Measurements from ENCODE around the gene ACAA1. TPM values are rescaled to one million over a fixed set of nuclear protein-coding genes. Genes with fewer than 3 reads are reported as not detected.

The ACAA1 gene
- polyA plus RNA-seq, 1 of the 3 experiments (the other 2 are of a cell fraction) = 86.4 TPM

DNA sequence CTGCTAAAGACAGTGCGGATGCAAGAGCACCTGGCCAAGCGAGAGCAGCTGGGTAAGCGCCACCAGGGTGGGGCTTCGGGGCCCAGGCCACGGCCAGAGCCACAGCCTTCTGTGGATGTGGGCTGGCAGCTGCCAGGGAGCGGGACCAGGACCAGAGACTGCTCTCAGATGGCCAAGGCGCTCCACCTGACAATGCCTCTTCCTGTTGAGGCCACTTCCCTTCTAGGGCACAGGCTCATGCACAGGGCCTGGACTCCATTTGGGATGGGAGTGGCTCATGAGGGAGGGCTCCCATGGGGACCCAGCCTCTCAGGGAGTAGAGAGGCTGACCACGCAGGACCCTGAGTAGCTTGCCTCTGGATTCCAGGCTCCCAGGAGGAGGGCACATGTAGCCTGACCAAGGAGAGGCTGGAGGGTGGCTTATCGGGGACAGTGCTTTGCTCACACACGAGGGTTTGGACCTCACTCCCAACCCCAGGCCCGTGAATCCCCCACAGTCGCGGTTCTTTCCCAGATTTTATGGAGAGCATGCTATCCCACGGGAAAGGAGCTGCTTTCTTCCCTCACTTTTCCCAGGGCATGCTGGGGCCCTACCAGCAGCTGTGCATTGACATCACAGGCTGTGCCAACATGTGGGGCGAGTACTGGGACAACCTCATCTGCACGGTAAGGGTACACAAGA lies 25.1 kb downstream of the ACAA1 start (continued):
- TF ChIP-seq, protein P1, sequence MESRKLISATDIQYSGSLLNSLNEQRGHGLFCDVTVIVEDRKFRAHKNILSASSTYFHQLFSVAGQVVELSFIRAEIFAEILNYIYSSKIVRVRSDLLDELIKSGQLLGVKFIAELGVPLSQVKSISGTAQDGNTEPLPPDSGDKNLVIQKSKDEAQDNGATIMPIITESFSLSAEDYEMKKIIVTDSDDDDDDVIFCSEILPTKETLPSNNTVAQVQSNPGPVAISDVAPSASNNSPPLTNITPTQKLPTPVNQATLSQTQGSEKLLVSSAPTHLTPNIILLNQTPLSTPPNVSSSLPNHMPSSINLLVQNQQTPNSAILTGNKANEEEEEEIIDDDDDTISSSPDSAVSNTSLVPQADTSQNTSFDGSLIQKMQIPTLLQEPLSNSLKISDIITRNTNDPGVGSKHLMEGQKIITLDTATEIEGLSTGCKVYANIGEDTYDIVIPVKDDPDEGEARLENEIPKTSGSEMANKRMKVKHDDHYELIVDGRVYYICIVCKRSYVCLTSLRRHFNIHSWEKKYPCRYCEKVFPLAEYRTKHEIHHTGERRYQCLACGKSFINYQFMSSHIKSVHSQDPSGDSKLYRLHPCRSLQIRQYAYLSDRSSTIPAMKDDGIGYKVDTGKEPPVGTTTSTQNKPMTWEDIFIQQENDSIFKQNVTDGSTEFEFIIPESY (IDR thresholded peaks at IDR 0.05; ENCODE audit: borderline replicate concordance, low read depth) = no peak
- no peak for TF ChIP-seq SIN3A (IDR thresholded peaks at IDR 0.05; ENCODE audit: borderline replicate concordance, low read depth, low read length)
- no peak for TF ChIP-seq RFX5 (IDR thresholded peaks at IDR 0.05; ENCODE audit: low read length)
- TF ChIP-seq ELF1 (IDR thresholded peaks at IDR 0.05) = no peak
- no peak for TF ChIP-seq CHD2 (IDR thresholded peaks at IDR 0.05; ENCODE audit: low read length, partially characterized antibody)

- Histone ChIP-seq H3K27ac (ENCODE audit: low read depth in 2 of 2, low read length in 1 of 2) (no peak overlapping the region), H3K9ac (no peak overlapping the region), H3K4me2 (no peak overlapping the region), H3K9me2 (no peaks in the 10 kb centered on the region), H3K36me3 (replicated peaks in 1 of 2; ENCODE audit: control insufficient read depth in 1 of 2, insufficient read depth in 2 of 2, low read length in 1 of 2) (no peaks in the 10 kb centered on the region), H2AFZ (ENCODE audit: low read depth) (no peak overlapping the region), H3K9me3 (no peaks in the 10 kb centered on the region), H3K4me3 (ENCODE audit: low read depth in 2 of 2, low read length in 1 of 2) (no peak overlapping the region), H3K79me2 (ENCODE audit: insufficient read depth) (no peaks in the 10 kb centered on the region), H3F3A (replicated peaks; ENCODE audit: insufficient read depth) (no peaks in the 10 kb centered on the region), H4K20me1 (ENCODE audit: insufficient read depth) (no peaks in the 10 kb centered on the region), H3K27me3 (ENCODE audit: insufficient read depth) (no peaks in the 10 kb centered on the region), H3K4me1 (ENCODE audit: control insufficient read depth in 1 of 2, insufficient read depth in 2 of 2, low read depth in 1 of 2, low read length in 1 of 2) (no peaks in the 10 kb centered on the region)
- no peak for DNase-seq
- no peak for TF ChIP-seq ELF1 (IDR thresholded peaks at IDR 0.05)
- TF ChIP-seq RAD21 (IDR thresholded peaks at IDR 0.05; ENCODE audit: low read length) = no peak
- TF ChIP-seq, protein P2, sequence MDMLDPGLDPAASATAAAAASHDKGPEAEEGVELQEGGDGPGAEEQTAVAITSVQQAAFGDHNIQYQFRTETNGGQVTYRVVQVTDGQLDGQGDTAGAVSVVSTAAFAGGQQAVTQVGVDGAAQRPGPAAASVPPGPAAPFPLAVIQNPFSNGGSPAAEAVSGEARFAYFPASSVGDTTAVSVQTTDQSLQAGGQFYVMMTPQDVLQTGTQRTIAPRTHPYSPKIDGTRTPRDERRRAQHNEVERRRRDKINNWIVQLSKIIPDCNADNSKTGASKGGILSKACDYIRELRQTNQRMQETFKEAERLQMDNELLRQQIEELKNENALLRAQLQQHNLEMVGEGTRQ (IDR thresholded peaks at IDR 0.05; ENCODE audit: borderline replicate concordance, low read depth, low read length) = no peak
- TF ChIP-seq, protein P1 (IDR thresholded peaks at IDR 0.05; ENCODE audit: borderline replicate concordance, low read depth) = no peak
- no peak for TF ChIP-seq FOXJ3 (CRISPR knock-in tag; IDR thresholded peaks at IDR 0.05)
- no peak for TF ChIP-seq REST (IDR thresholded peaks at IDR 0.05; ENCODE audit: low read depth, low read length)
- no peak for TF ChIP-seq RFX5 (IDR thresholded peaks at IDR 0.05; ENCODE audit: low read length)
- no peak for TF ChIP-seq YY1 (IDR thresholded peaks at IDR 0.05; ENCODE audit: low read depth)
- TF ChIP-seq POLR2AphosphoS5 (IDR thresholded peaks at IDR 0.05; ENCODE audit: low read depth, low read length) = no peak
- TF ChIP-seq EZH2phosphoT487 (IDR thresholded peaks at IDR 0.05; ENCODE audit: borderline replicate concordance, low read depth) = no peak
- TF ChIP-seq NFIC (IDR thresholded peaks at IDR 0.05; ENCODE audit: borderline replicate concordance) = no peak
- ChIA-PET CTCF (interaction anchor here (1.6 kb wide), 1 partner anchor 8 kb away, joined by 5 read pairs; no protein-coding TSS in a partner anchor), POLR2A (no interaction called here)
- 85% methylated on average over 2 of the region's 4 CpGs for WGBS (ENCODE audit: low lambda C conversion rate)
Measured at GRCh38 chr3:38111201-38111600, 25.7 kb downstream of the ACAA1 start.
